Thyroid gland (tissue), 4 donors: ENCODE measurements around the gene ATF4.

ENCODE experiments used
- CTCF ChIP-seq, 6 experiments: fragments of 200-600 bp in 3 of 6; fragments of 450-650 bp in 3 of 6; sonication (generic) in 3 of 6; IDR thresholded peaks; one replicate each; pipeline ENCODE4 v1.5.1; 2016 to 2019; ENCODE audit warnings: antibody characterized with exemption in 6 of 6, mild to moderate bottlenecking in 2 of 6, inconsistent platforms in 1 of 6, moderate library complexity in 1 of 6
- POLR2A ChIP-seq, 2 donors: fragments of 450-650 bp; IDR thresholded peaks; one replicate each; pipeline ENCODE4 v1.6.1; 2017; ENCODE audit warnings: antibody characterized with exemption in 2 of 2, mild to moderate bottlenecking in 2 of 2, moderate library complexity in 1 of 2

DNA sequence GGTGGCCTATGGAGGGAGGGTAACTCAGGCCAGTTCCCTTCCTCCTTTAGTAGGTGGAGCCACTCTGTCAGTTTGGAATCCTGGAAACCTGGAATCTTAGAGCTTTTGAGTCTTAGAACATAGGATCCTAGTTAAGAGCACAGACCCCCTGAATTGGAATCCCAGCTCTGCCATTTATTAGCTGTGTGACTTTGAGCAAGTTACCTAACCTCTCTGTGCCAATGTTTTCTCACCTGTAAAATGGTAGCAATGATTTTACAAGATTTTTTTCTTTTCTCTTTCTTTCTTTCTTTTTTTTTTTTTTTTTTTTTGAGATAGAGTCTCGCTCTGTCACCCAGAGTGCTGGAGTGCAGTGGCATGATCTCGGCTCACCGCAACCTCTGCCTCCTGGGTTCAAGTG is 33.1 kb downstream of the ATF4 start:
- no peak for TF ChIP-seq CTCF (IDR thresholded peaks at IDR 0.05)
- TF ChIP-seq POLR2A (IDR thresholded peaks at IDR 0.05) = no peak
